Raji (cell line): ENCODE data around the gene DPP10.

Experiments
- POLR2A ChIP-seq: IDR thresholded peaks from 2 replicates; pipeline ENCODE4 v1.6.1; 2011; ENCODE audit warnings: low read depth, low read length, control low read depth; ENCODE audit not compliant: insufficient read depth

The DPP10 gene

GRCh38 chr2:114789989-114790388 is 347.5 kb downstream of the DPP10 start:
- no peak for TF ChIP-seq POLR2A

DNA sequence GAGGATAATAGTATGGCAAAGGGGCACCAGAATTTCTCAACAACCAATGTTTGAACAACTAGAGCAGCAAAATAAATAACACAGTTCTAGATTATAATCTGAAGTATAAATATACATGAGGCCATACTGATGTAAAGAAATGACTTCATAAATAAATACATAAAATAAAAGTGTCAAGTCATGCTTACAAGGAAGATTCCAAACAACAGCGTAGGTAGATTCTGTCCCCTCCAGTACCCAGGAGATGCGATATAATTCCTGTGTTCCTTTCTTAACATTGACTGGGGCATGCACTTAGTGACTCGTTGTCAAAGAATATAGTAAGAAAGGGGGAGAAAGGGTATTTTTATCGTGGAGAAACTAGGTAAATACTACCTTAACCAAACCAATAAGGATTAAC is 355.1 kb downstream of the DPP10 start:
- TF ChIP-seq POLR2A = no peak

DNA sequence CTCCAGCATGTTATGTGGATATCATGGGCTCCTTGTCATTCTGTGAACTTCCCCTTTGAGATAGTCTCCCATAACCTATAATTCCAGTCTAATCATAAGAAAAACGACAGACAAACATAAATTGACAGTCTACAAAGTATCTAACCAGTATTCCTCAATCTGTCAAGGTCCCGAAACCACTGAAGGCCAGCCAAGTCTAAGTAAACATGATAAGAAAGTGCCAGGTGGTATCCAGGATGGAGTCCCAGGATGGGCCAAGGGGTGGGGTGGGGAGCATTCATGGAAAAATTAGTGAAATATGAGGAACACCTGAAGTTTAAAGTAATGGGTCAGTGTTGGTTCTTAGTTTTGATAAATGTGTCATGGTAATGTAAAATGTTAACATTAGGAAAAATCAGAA is 355.5 kb downstream of the DPP10 start:
- no peak for TF ChIP-seq POLR2A

GRCh38 chr2:114800371-114800770 is 357.9 kb downstream of the DPP10 start:
- TF ChIP-seq POLR2A = no peak

- TF ChIP-seq POLR2A = no peak
Observed at GRCh38 chr2:114805195-114805594, 362.8 kb downstream of the DPP10 start.

GRCh38 chr2:114810092-114810491 is 367.7 kb downstream of the DPP10 start:
- no peak for TF ChIP-seq POLR2A

GRCh38 chr2:114812261-114812660 is 369.8 kb downstream of the DPP10 start:
- TF ChIP-seq POLR2A = no peak

- no peak for TF ChIP-seq POLR2A
Observed at GRCh38 chr2:114814355-114814754, 371.9 kb downstream of the DPP10 start.

- no peak for TF ChIP-seq POLR2A
Observed at GRCh38 chr2:114821055-114821454, 378.6 kb downstream of the DPP10 start.

- no peak for TF ChIP-seq POLR2A
Observed at GRCh38 chr2:114843963-114844362, 401.5 kb downstream of the DPP10 start.

DNA sequence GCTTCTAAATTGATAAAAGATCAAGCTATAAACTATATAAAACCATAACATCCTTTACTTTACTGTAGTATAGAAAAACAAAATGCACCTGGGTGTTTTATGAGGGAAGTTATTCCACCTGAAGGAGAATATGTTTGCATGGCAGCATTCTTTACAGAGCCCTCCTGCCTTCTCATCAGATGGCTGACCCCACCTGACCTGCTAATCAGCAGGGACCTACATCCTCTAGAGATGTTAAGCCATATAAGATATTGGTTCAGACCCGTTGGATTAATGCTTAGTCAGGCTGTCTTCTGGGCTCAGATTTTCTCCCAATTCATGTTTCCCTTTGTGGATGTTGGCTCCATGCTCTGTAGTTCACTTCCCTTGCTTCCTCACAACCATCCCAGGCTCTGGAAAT is 414.8 kb downstream of the DPP10 start:
- no peak for TF ChIP-seq POLR2A

DNA sequence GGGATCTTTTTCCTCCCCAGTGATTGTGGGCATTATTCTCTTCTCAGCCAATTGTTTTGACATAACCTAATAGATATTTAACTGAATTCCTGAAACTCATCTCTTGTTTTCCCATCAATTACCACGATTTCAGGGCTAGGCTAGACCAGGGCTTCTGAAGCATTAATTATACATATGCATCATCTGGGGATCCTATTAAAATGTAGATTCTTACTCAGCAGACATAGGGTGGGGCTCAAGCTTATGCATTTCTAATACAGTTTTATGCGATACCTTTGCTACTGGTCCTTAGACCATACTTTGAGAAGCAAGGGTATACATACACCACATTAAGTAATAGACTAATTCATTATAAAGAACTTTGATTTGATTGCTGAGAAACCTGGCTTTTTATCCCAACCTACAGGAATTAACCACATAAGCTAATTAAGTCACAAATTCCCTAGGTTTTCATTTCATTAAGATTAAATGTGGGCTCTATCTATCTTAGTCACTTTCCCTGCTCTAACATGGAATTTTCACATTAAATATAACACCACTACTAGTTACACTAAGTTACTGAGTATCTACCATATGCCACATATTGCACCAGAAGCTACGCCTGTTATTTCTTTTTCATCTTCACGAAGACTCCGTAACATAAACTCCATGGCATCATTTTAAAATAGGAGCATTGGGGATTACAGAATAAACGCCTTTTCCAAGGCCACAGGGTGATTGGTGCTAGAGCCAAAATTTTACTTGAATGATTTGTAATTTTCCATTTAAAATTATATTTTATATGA is 417.5 kb downstream of the DPP10 start:
- no peak for TF ChIP-seq POLR2A

DNA sequence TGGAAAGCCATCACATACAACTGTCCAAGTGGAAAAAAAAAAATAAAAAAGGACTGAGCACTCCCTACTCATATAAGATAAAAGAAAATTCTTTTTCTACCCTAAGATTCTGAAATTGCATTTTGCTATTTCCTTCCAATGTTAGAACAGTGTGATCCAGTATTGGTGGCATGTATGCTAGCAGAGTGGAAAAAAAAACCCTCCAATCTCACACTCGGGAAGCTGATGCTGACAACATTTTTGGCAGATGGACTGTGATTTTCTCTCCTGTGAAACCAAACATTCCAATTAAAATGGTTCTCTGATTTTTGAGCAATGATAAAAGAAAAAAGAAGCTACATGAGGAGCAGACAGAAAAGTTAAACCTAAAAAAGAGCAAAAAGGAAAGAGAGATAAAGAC is 419.8 kb downstream of the DPP10 start:
- TF ChIP-seq POLR2A = no peak

- TF ChIP-seq POLR2A = no peak
Observed at GRCh38 chr2:114864901-114865300, 422.5 kb downstream of the DPP10 start.

DNA sequence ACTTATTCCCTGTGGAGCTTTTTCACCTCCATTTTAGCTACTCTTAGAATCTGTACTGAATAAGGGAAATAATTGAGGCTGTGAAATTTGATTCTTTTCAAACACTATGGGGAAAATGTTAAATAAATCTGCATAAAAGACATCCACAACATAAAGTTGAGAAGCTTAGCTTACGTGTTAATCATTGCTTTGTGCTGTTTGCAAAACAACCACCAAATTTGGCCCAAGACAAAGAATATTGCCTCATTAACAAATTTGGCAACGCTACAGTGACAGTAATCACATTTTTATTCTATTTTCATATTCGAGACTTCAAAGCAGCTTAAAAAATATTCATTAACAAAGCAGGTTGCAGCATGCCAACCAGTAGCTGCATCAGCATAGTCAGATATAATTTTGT is 437.6 kb downstream of the DPP10 start:
- no peak for TF ChIP-seq POLR2A

DNA sequence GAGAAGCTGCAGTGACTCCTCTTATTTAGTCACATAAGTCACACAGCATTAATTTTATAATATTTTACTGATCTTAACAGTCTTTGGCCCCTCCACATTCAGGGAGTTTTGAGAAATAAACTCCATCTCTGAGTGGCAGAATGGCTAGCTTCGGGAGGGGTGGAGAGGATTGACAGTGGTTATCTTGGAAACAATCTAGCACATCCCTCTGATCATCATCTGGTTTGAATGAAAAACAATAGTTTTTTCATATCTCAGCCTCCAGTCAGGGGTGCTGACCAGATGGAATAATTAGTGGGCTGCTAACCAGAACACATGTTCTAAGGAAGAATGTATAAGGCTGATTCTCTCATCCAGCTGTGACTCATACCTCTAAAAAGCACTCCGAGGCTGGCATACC is 477.5 kb downstream of the DPP10 start:
- TF ChIP-seq POLR2A = no peak

- TF ChIP-seq POLR2A = no peak
Observed at GRCh38 chr2:114922076-114922475, 479.6 kb downstream of the DPP10 start.
